CD14-positive monocyte (primary cell): Measurements from ENCODE around the gene ADSS1. TPM values are rescaled to one million over a fixed set of nuclear protein-coding genes. Genes with fewer than 3 reads are reported as not detected.

Source experiments
- DNase-seq, 3 donors: peaks; one replicate each; pipeline ENCODE4 v3.0.0-alpha.2; 2011 to 2022
- H2AFZ ChIP-seq: 2 replicates; pipeline ENCODE4 v1.6.0; 2012; ENCODE audit warnings: mild to moderate bottlenecking, low read depth, low read length, inconsistent platforms; ENCODE audit not compliant: insufficient read depth, poor library complexity, severe bottlenecking
- H3K27ac ChIP-seq, 2 donors: 1 replicate in 1 of 2; 2 replicates in 1 of 2; pipeline ENCODE4 v1.5.1; 2012 to 2013; ENCODE audit warnings: low read length in 2 of 2, control low read depth in 1 of 2, inconsistent platforms in 1 of 2, low read depth in 1 of 2, mild to moderate bottlenecking in 1 of 2
- H3K27me3 ChIP-seq, 2 donors: one replicate each; pipeline versions ENCODE4 v1.6.0 to v1.6.1; 2011 to 2013; ENCODE audit warnings: low read length in 2 of 2; ENCODE audit not compliant: control insufficient read depth in 2 of 2, insufficient read depth in 2 of 2
- H3K36me3 ChIP-seq, 2 donors: replicated peaks in 1 of 2; 1 replicate in 1 of 2; 2 replicates in 1 of 2; pipeline versions ENCODE4 v1.5.1 to v1.6.1; 2012 to 2013; ENCODE audit warnings: low read length in 2 of 2, control low read depth in 1 of 2, inconsistent platforms in 1 of 2, mild to moderate bottlenecking in 1 of 2; ENCODE audit not compliant: insufficient read depth in 2 of 2, control insufficient read depth in 1 of 2
- H3K4me1 ChIP-seq, 2 donors: 1 replicate in 1 of 2; 2 replicates in 1 of 2; pipeline versions ENCODE4 v1.5.1 to v1.6.1; 2012 to 2013; ENCODE audit warnings: low read length in 2 of 2, control low read depth in 1 of 2, inconsistent platforms in 1 of 2, mild to moderate bottlenecking in 1 of 2, moderate library complexity in 1 of 2; ENCODE audit not compliant: insufficient read depth in 2 of 2, control insufficient read depth in 1 of 2
- H3K4me2 ChIP-seq: replicated peaks from 2 replicates; pipeline ENCODE3; 2012; ENCODE audit warnings: low read length, moderate library complexity, mild to moderate bottlenecking; ENCODE audit not compliant: poor library complexity, severe bottlenecking; ENCODE audit errors: extremely low read depth
- H3K4me3 ChIP-seq, 3 experiments: fragments of 200-600 bp in 1 of 3; sonication (generic) in 1 of 3; replicated peaks in 1 of 3; 1 replicate in 2 of 3; 2 replicates in 1 of 3; pipeline ENCODE4 v1.5.1; 2011 to 2013; ENCODE audit warnings: low read length in 3 of 3, mild to moderate bottlenecking in 3 of 3, control low read depth in 2 of 3, low read depth in 2 of 3, inconsistent platforms in 1 of 3, moderate library complexity in 1 of 3
- H3K79me2 ChIP-seq: 2 replicates; pipeline ENCODE4 v1.6.0; 2012; ENCODE audit warnings: mild to moderate bottlenecking, control low read depth, inconsistent platforms, low read length, moderate library complexity; ENCODE audit not compliant: insufficient read depth
- H3K9ac ChIP-seq: 2 replicates; pipeline ENCODE4 v1.6.0; 2017; ENCODE audit warnings: low read length, mild to moderate bottlenecking; ENCODE audit not compliant: insufficient read depth, poor library complexity, severe bottlenecking
- H3K9me3 ChIP-seq, 2 donors: replicated peaks in 1 of 2; 1 replicate in 1 of 2; 2 replicates in 1 of 2; pipeline versions ENCODE4 v1.5.1 to v1.6.1; 2012 to 2013; ENCODE audit warnings: low read length in 2 of 2, control low read depth in 1 of 2; ENCODE audit not compliant: control insufficient read depth in 1 of 2, insufficient read depth in 1 of 2
- H4K20me1 ChIP-seq: 2 replicates; pipeline ENCODE4 v1.6.0; 2012; ENCODE audit warnings: mild to moderate bottlenecking, low read length, control low read depth, moderate library complexity; ENCODE audit not compliant: insufficient read depth
- H3K27ac Mint-ChIP-seq, 7 donors: one replicate each; pipeline ENCODE4 v1.8.0; 2020; ENCODE audit warnings: mild to moderate bottlenecking in 7 of 7, mixed read lengths in 7 of 7, moderate library complexity in 6 of 7, inconsistent platforms in 2 of 7
- H3K27me3 Mint-ChIP-seq, 3 donors: one replicate each; pipeline ENCODE4 v1.8.0; 2021 to 2022; ENCODE audit warnings: low read depth in 3 of 3, mild to moderate bottlenecking in 3 of 3, mixed read lengths in 3 of 3, moderate library complexity in 3 of 3, inconsistent platforms in 1 of 3
- H3K36me3 Mint-ChIP-seq, 2 donors: one replicate each; pipeline ENCODE4 v1.8.0; 2020; ENCODE audit warnings: mixed read lengths in 2 of 2, inconsistent platforms in 1 of 2, mild to moderate bottlenecking in 1 of 2
- H3K4me1 Mint-ChIP-seq: one replicate; pipeline ENCODE4 v1.8.0; 2020; ENCODE audit warnings: mild to moderate bottlenecking, mixed read lengths
- H3K4me3 Mint-ChIP-seq, 2 donors: one replicate each; pipeline ENCODE4 v1.8.0; 2020; ENCODE audit warnings: mild to moderate bottlenecking in 2 of 2, mixed read lengths in 2 of 2, moderate library complexity in 1 of 2
- H3K9me3 Mint-ChIP-seq, 7 donors: one replicate each; pipeline ENCODE4 v1.8.0; 2020 to 2022; ENCODE audit warnings: mixed read lengths in 7 of 7, mild to moderate bottlenecking in 6 of 7, moderate library complexity in 6 of 7, inconsistent platforms in 2 of 7
- CTCF ChIP-seq: fragments of 200-600 bp; IDR thresholded peaks from one replicate; pipeline ENCODE4 v1.8.0; 2022; ENCODE audit warnings: antibody characterized with exemption, mild to moderate bottlenecking
- WGBS: methylation state at CpG from one replicate; pipeline ENCODE4 v1.1.5; 2013; ENCODE audit warnings: missing lambda C conversion rate; ENCODE audit not compliant: insufficient coverage; 5-methylcytosine and 5-hydroxymethylcytosine counted together
- intact Hi-C, 2 donors: fragments of 100-400 bp; cut with micrococcal nuclease; formaldehyde crosslinking; loops; one replicate each; pipeline versions ENCODE4 v1.15.0 to v1.15.1; 2023
- polyA plus RNA-seq, 3 donors: library from polyadenylated mRNA; depleted of rRNA in 1 of 3; unstranded in 2 of 3; stranded (reverse) in 1 of 3; fragments of 300-500 nt in 2 of 3; fragments of >200 nt in 1 of 3; fragmentation: Illumina TruSeq in 2 of 3; gene quantifications; 1 replicate in 2 of 3; 2 replicates in 1 of 3; pipeline ENCODE4 v1.2.3, GENCODE V29; 2012 to 2021

Gene ADSS1
- polyA plus RNA-seq, 3 donors, result 0.61 to 3.7 (median 0.64) TPM

GRCh38 chr14:104746071-104746545 lies 22.1 kb downstream of the ADSS1 start:
- H3K4me1 Mint-ChIP-seq, result peaks cover 17% of the 10 kb centered on the region
- Histone ChIP-seq H3K9me3 (no peaks in the 10 kb centered on the region), H3K9ac (no peak overlapping the region), H3K27ac (no peak overlapping the region), H4K20me1 (no peaks in the 10 kb centered on the region), H2AFZ (no peak overlapping the region), H3K27me3 (no peaks in the 10 kb centered on the region), H3K4me1 (peaks cover 0 to 17% of the 10 kb centered on the region in 2 donors), H3K4me3 (no peak overlapping the region), H3K4me2 (no peak overlapping the region), H3K79me2 (no peaks in the 10 kb centered on the region), H3K36me3 (no peaks in the 10 kb centered on the region)
- no peaks in the 10 kb centered on the region for H3K27me3 Mint-ChIP-seq
- no peak overlapping the region for H3K4me3 Mint-ChIP-seq
- peaks cover 0 to 8% (median 0%) of the 10 kb centered on the region in 7 donors for H3K9me3 Mint-ChIP-seq
- peaks cover 0 to 4% of the 10 kb centered on the region in 2 donors for H3K36me3 Mint-ChIP-seq
- DNase-seq, result no peak
- H3K27ac Mint-ChIP-seq, result no peak overlapping the region
- WGBS, result 95% methylated on average over 13 of the region's 13 CpGs
- TF ChIP-seq CTCF, result no peak
- intact Hi-C loops, result no loop called here

GRCh38 chr14:104746934-104747481 lies 23.0 kb downstream of the ADSS1 start:
- 95% methylated on average over 4 of the region's 7 CpGs for WGBS
- Mint-ChIP-seq H3K36me3 (peaks cover 0 to 4% of the 10 kb centered on the region in 2 donors), H3K4me1 (peaks cover 17% of the 10 kb centered on the region), H3K27ac (no peak overlapping the region), H3K27me3 (no peaks in the 10 kb centered on the region), H3K4me3 (no peak overlapping the region), H3K9me3 (peaks cover 0 to 8% (median under 1%) of the 10 kb centered on the region in 7 donors)
- Histone ChIP-seq H3K27me3 (no peaks in the 10 kb centered on the region), H3K36me3 (no peaks in the 10 kb centered on the region), H3K4me3 (no peak overlapping the region), H3K4me1 (peaks cover 3 to 21% of the 10 kb centered on the region in 2 donors), H2AFZ (no peak overlapping the region), H4K20me1 (no peaks in the 10 kb centered on the region), H3K9me3 (no peaks in the 10 kb centered on the region), H3K79me2 (no peaks in the 10 kb centered on the region), H3K4me2 (no peak overlapping the region), H3K9ac (no peak overlapping the region), H3K27ac (no peak overlapping the region)
- TF ChIP-seq CTCF, result no peak
- intact Hi-C loops, result no loop called here
- no peak for DNase-seq
